IMR-90 (cell line): ENCODE results near the gene RASGRP2. TPM values are rescaled to one million over a fixed set of nuclear protein-coding genes. Genes with fewer than 3 reads are reported as not detected.
A peak's percentile ranks its signal among the peaks of the same experiment; 100 is the strongest.

Experiments
- ATAC-seq: fragments of 200-7000 bp; cut with Tn5 transposase; 2 replicates; pipeline ENCODE4 v1.9.1; 2020; ENCODE audit warnings: low read depth, mild to moderate bottlenecking, moderate library complexity
- BruUV-seq: library from RNA; stranded (reverse); fragments of 400-500 nt; replicated peaks from 2 replicates; lab custom pipeline; 2021; lab: Mats Ljungman, UMichigan
- CTCF ChIA-PET: fragments of 300-600 bp; formaldehyde crosslinking; extraction: SDS; loops from one replicate; lab custom pipeline; 2021; ENCODE audit warnings: antibody characterized with exemption; lab: Yijun Ruan, JAX
- POLR2A ChIA-PET: fragments of 300-600 bp; sonication (Branson Sonifier 250); formaldehyde crosslinking; loops from one replicate; lab custom pipeline; 2022; ENCODE audit warnings: antibody characterized with exemption; ENCODE audit not compliant: unreplicated experiment; lab: Charles Lee
- DNase-seq: peaks from one replicate; pipeline ENCODE4 v3.0.0; 2013
- H2AFZ ChIP-seq: replicated peaks from 2 replicates; pipeline ENCODE3; 2013; ENCODE audit warnings: low read length, mild to moderate bottlenecking; ENCODE audit not compliant: poor library complexity
- H2AK5ac ChIP-seq: 2 replicates; pipeline ENCODE4 v1.6.1; 2013; ENCODE audit warnings: low read depth, low read length, inconsistent platforms
- H2AK9ac ChIP-seq: replicated peaks from 2 replicates; pipeline ENCODE3; 2013; ENCODE audit warnings: mild to moderate bottlenecking, low read depth, low read length, moderate library complexity; ENCODE audit not compliant: poor library complexity
- H2BK120ac ChIP-seq: 2 replicates; pipeline ENCODE4 v1.6.1; 2013; ENCODE audit warnings: low read depth, low read length, inconsistent platforms
- H2BK15ac ChIP-seq: 3 replicates; pipeline ENCODE4 v1.6.1; 2013; ENCODE audit warnings: low read depth, low read length, inconsistent platforms
- H2BK20ac ChIP-seq: 2 replicates; pipeline ENCODE4 v1.6.1; 2013; ENCODE audit warnings: low read depth, mild to moderate bottlenecking, inconsistent platforms, low read length, moderate library complexity
- H2BK5ac ChIP-seq: 2 replicates; pipeline ENCODE4 v1.6.1; 2013; ENCODE audit warnings: mild to moderate bottlenecking, low read depth, low read length, inconsistent platforms; ENCODE audit not compliant: poor library complexity, severe bottlenecking
- H3K14ac ChIP-seq: replicated peaks from 2 replicates; pipeline ENCODE4 v1.6.1; 2013; ENCODE audit warnings: low read depth, low read length, inconsistent platforms
- H3K18ac ChIP-seq: 2 replicates; pipeline ENCODE4 v1.6.1; 2013; ENCODE audit warnings: low read depth, low read length, control low read depth
- H3K23ac ChIP-seq: 2 replicates; pipeline ENCODE4 v1.6.1; 2013; ENCODE audit warnings: low read depth, low read length, inconsistent platforms
- H3K27ac ChIP-seq: 2 replicates; pipeline ENCODE4 v1.5.1; 2013; ENCODE audit warnings: mild to moderate bottlenecking, control low read depth, low read length; ENCODE audit not compliant: insufficient read depth
- H3K27me3 ChIP-seq: 2 replicates; pipeline ENCODE4 v1.6.1; 2013; ENCODE audit warnings: low read length; ENCODE audit not compliant: control insufficient read depth, insufficient read depth
- H3K36me3 ChIP-seq: 2 replicates; pipeline ENCODE4 v1.6.1; 2013; ENCODE audit warnings: low read length, mixed read lengths; ENCODE audit not compliant: control insufficient read depth, insufficient read depth
- H3K4ac ChIP-seq: 2 replicates; pipeline ENCODE4 v1.6.1; 2013; ENCODE audit warnings: low read depth, low read length, inconsistent platforms
- H3K4me1 ChIP-seq: 2 replicates; pipeline ENCODE4 v1.6.1; 2013; ENCODE audit warnings: low read length, mixed read lengths; ENCODE audit not compliant: control insufficient read depth, insufficient read depth
- H3K4me2 ChIP-seq: 2 replicates; pipeline ENCODE4 v1.6.1; 2013; ENCODE audit warnings: low read depth, mild to moderate bottlenecking, control low read depth, low read length, moderate library complexity
- H3K4me3 ChIP-seq: 2 replicates; pipeline ENCODE4 v1.5.1; 2013; ENCODE audit warnings: low read depth, mild to moderate bottlenecking, control low read depth, low read length, moderate library complexity; ENCODE audit not compliant: insufficient read depth
- H3K56ac ChIP-seq: 2 replicates; pipeline ENCODE4 v1.6.1; 2013; ENCODE audit warnings: low read length, inconsistent platforms; ENCODE audit not compliant: insufficient read depth; ENCODE audit errors: extremely low read depth
- H3K79me1 ChIP-seq, 2 experiments: 2 replicates each; pipeline ENCODE4 v1.6.1; 2013; ENCODE audit warnings: low read length in 2 of 2, inconsistent platforms in 1 of 2, low read depth in 1 of 2
- H3K9ac ChIP-seq: 2 replicates; pipeline ENCODE4 v1.6.1; 2013; ENCODE audit warnings: low read depth, low read length, control low read depth
- H3K9me1 ChIP-seq: 2 replicates; pipeline ENCODE4 v1.6.1; 2013; ENCODE audit warnings: low read length, inconsistent platforms; ENCODE audit not compliant: insufficient read depth
- H3K9me3 ChIP-seq: 2 replicates; pipeline ENCODE4 v1.6.1; 2013; ENCODE audit warnings: low read length; ENCODE audit not compliant: control insufficient read depth, insufficient read depth
- H4K20me1 ChIP-seq: 2 replicates; pipeline ENCODE4 v1.6.1; 2013; ENCODE audit warnings: low read length, inconsistent platforms; ENCODE audit not compliant: insufficient read depth
- H4K5ac ChIP-seq: 2 replicates; pipeline ENCODE4 v1.6.1; 2013; ENCODE audit warnings: mild to moderate bottlenecking, low read depth, low read length, control low read depth
- H4K8ac ChIP-seq, 2 experiments: 2 replicates each; pipeline ENCODE4 v1.6.1; 2013; ENCODE audit warnings: low read depth in 2 of 2, low read length in 2 of 2, control low read depth in 1 of 2, inconsistent platforms in 1 of 2
- H4K91ac ChIP-seq: 2 replicates; pipeline ENCODE4 v1.6.1; 2013; ENCODE audit warnings: low read depth, low read length, inconsistent platforms; ENCODE audit not compliant: insufficient read depth
- BHLHE40 ChIP-seq: fragments of 150-350 bp; IDR thresholded peaks from 2 replicates; pipeline ENCODE4 v1.6.1; 2016; ENCODE audit warnings: mild to moderate bottlenecking, low read depth, low read length
- CTCF ChIP-seq: conservative IDR thresholded peaks from 2 replicates; pipeline ENCODE4 v1.5.1; 2012; ENCODE audit warnings: mild to moderate bottlenecking, low read depth, low read length, improper control_type of control experiment
- MAFK ChIP-seq: IDR thresholded peaks from 2 replicates; pipeline ENCODE4 v1.6.1; 2012; ENCODE audit warnings: low read depth, low read length, improper control_type of control experiment
- POLR2A ChIP-seq: IDR thresholded peaks from 2 replicates; pipeline ENCODE4 v1.6.1; 2012; ENCODE audit warnings: mild to moderate bottlenecking, low read depth, low read length
- RAD21 ChIP-seq: IDR thresholded peaks from 2 replicates; pipeline ENCODE4 v1.6.1; 2012; ENCODE audit warnings: low read length, improper control_type of control experiment
- USF2 ChIP-seq: fragments of 150-350 bp; IDR thresholded peaks from 2 replicates; pipeline ENCODE4 v1.6.1; 2017; ENCODE audit warnings: mild to moderate bottlenecking, antibody characterized with exemption, low read length, low read depth
- WGBS, 2 experiments: methylation state at CpG; one replicate each; pipeline versions ENCODE4 v1.1.5 to v1.1.7; 2013; ENCODE audit warnings: missing lambda C conversion rate in 2 of 2; ENCODE audit not compliant: insufficient read length in 1 of 2; ENCODE audit errors: extremely low coverage in 2 of 2; 5-methylcytosine and 5-hydroxymethylcytosine counted together
- dilution Hi-C: fragments of 300-500 bp; cut with HindIII; formaldehyde crosslinking; loops from one replicate; pipeline ENCODE4 v1.14.3; 2018; ENCODE audit warnings: low sequenced_read_pairs; ENCODE audit not compliant: unreplicated experiment
- in situ Hi-C: fragments of 300-500 bp; cut with MboI; formaldehyde crosslinking; loops from 3 replicates; pipeline ENCODE4 v1.14.3; 2019; ENCODE audit warnings: low sequenced_read_pairs, inconsistent platforms, mixed read lengths
- intact Hi-C: fragments of 100-400 bp; cut with micrococcal nuclease; formaldehyde crosslinking; loops from 2 replicates; pipeline ENCODE4 v1.10.0; 2022
- polyA plus RNA-seq, 3 experiments: library from polyadenylated mRNA; depleted of rRNA; stranded (reverse); fragments of >200 nt; gene quantifications; 2 replicates each; pipeline ENCODE4 v1.2.3, GENCODE V29; 2012; ENCODE audit warnings: low replicate concordance in 1 of 3
- total RNA-seq: library from RNA; depleted of rRNA; stranded (reverse); fragments of >200 nt; gene quantifications from 2 replicates; pipeline ENCODE4 v1.2.3, GENCODE V29; 2012

The RASGRP2 gene
- total and polyA plus RNA-seq, 2 of the 4 experiments (the other 2 are of a cell fraction), result 1.2 TPM; not detected in 1

- ATAC-seq, result no peak
- no peak for DNase-seq
- TF ChIP-seq USF2, result no peak
- no peak for TF ChIP-seq RAD21
- TF ChIP-seq POLR2A, result no peak
- TF ChIP-seq BHLHE40, result no peak
- TF ChIP-seq MAFK, result no peak
- TF ChIP-seq CTCF, result no peak
- Histone ChIP-seq H3K9me1 (0 out of 2 replicates have a peak, but pooled peaks cover 4% of the 10 kb centered on the region), H3K27ac (no peak overlapping the region), H4K8ac (no peak overlapping the region), H2BK120ac (no peak overlapping the region), H4K91ac (no peak overlapping the region), H2AFZ (peak overlapping the region; percentile 56), H3K4me3 (no peak overlapping the region), H2AK9ac (no peak overlapping the region), H2BK20ac (no peak overlapping the region), H3K23ac (no peak overlapping the region), H2AK5ac (no peak overlapping the region), H3K79me1 (no peaks in the 10 kb centered on the region), H3K27me3 (peaks cover 69% of the 10 kb centered on the region), H2BK5ac (no peak overlapping the region), H3K4me1 (no peaks in the 10 kb centered on the region; the same call in 1 of the 2 replicates), H3K36me3 (no peaks in the 10 kb centered on the region), H4K20me1 (0 out of 2 replicates have a peak, but pooled peaks cover 3% of the 10 kb centered on the region), H3K4me2 (no peak overlapping the region), H3K9me3 (no peaks in the 10 kb centered on the region), H4K5ac (no peak overlapping the region), H3K56ac (no peak overlapping the region), H2BK15ac (no peak overlapping the region), H3K4ac (no peak overlapping the region), H3K9ac (no peak overlapping the region), H3K18ac (no peak overlapping the region), H3K14ac (no peak overlapping the region)
- POLR2A ChIA-PET, result no interaction called here
- CTCF ChIA-PET, result no interaction called here
- in situ Hi-C loops, result no loop called here
- dilution Hi-C loops, result no loop called here
- WGBS, 2 experiments, result 60% methylated on average over 8 of the region's 19 CpGs; no CpG with 5 or more reads in 1 of the 2 experiments
- intact Hi-C loops, result loop anchor here (5.0 kb wide), 1 partner anchor 225 kb away; the partner anchor contains the start of gene GPHA2
- BruUV-seq, result no TSS peak
Observed at GRCh38 chr11:64711956-64712362, 32.0 kb downstream of the RASGRP2 start.
